ENCODE measurements around the gene KRTAP5-4.
"Not testable (repeated sequence)": the region's sequence is repeated elsewhere in the genome, so short reads cannot be mapped to it uniquely, and the experiment has no call there.

KRTAP5-4 gene

DNA sequence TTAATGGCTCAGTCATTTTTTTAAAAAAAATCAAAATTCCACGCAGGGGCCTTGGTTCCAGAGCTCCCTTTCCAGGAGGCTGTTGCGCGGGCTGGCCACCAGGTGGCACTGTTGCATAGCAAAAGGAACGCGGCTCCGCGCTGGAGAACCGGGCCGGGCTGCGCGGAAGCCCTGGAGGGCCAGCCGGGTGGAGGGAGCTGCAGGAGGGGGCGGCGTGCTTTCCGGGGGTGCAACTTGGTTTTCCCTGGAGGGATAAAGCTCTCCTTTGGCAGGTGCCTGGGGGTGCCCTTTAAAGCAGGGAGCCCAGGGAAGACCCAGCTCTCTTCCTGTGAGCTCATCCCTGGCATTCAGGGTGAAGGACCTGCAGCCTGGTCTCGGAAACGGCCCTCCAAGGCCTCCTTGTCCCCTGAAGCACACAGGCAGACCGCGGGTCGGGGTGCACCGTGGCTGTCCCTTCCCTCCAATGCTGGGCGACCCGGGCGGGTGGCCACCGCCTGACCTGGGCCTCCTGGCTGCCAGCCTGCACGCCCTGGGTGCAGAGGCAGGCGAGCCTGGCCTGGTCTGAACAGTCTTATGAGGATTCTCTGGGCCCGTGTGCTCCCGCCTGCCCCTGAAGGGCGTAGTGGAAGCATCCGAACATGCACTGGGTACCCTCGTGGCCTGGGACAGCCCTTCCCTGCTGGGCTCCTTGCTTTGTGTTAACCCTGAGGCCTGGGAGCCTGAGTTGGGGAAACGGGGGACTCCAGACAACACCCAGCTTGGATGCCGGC, 31.0 kb upstream of the KRTAP5-4 start:
- DNase-seq, result no peak

DNA sequence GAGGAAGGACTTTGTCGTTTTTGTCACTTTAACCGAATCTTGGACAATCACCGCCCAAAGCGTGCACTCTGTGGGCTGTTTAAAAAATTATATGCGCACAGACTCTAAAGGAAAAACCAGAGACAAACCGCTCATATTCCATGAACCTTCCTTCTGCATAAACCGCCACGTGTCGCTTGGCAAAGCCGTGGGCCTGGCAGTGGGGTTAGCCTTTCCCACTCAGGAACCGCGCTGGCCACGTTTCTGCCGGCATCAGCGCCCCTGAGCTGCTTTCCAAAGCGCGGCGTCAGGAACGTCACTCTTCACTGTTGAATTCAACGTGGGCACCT, 30.5 kb upstream of the KRTAP5-4 start:
- DNase-seq, result no peak

GRCh38 chr11:1652026-1652425, 30.1 kb upstream of the KRTAP5-4 start:
- no peak for DNase-seq

- no peak for DNase-seq
Observed at GRCh38 chr11:1651411-1651980, 29.6 kb upstream of the KRTAP5-4 start.

- DNase-seq, result no peak
Observed at GRCh38 chr11:1650918-1651262, 29.0 kb upstream of the KRTAP5-4 start.

DNA sequence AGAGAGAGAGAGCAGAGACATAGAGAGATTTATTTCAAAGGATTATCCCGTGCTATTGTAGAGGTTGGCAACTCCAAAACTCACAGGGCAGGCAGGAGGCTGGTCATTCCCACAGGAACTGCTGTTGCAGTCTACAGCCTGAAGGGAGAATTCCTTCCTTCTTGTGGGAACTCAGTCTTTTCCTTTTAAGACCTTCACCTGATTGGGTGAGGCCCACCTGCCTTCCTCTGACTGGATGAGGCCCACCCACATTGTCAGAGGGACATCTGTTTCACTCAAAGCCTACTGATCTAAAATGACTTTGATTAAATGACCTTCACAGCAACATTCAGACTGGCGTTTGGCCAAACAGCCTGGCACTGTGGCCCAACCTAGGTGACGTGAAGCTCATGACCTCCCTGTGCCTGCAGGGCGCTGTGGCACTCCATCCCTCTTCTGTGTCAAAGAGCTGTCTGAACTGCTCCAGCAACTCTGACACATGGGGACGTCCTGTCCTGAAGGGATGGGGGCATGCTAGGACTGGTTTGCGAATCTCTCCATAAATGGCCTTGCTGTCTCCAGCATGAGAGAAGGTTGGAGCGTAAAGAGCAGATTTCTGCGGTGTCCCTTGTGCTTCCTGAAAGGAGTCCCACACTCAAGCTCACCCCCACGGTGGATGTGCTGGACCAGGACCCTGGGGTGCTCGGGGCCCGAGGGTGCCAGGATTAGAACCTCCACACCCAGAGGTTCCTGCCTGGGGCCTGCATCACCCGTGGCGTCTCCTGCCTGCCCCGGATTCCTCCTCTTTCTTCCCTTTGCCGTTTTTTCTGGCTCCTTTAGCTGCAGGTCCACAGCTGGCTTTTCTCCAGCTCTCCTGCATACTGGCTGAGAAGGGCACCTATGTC, 28.3 kb upstream of the KRTAP5-4 start:
- no peak for DNase-seq

GRCh38 chr11:1648653-1649420, 26.9 kb upstream of the KRTAP5-4 start:
- no peak for DNase-seq

GRCh38 chr11:1647901-1648652, 26.1 kb upstream of the KRTAP5-4 start:
- DNase-seq, result no peak

GRCh38 chr11:1646540-1646939, 24.6 kb upstream of the KRTAP5-4 start:
- not testable (repeated sequence) for DNase-seq

GRCh38 chr11:1645357-1645821, 23.5 kb upstream of the KRTAP5-4 start:
- DNase-seq, result no peak

DNA sequence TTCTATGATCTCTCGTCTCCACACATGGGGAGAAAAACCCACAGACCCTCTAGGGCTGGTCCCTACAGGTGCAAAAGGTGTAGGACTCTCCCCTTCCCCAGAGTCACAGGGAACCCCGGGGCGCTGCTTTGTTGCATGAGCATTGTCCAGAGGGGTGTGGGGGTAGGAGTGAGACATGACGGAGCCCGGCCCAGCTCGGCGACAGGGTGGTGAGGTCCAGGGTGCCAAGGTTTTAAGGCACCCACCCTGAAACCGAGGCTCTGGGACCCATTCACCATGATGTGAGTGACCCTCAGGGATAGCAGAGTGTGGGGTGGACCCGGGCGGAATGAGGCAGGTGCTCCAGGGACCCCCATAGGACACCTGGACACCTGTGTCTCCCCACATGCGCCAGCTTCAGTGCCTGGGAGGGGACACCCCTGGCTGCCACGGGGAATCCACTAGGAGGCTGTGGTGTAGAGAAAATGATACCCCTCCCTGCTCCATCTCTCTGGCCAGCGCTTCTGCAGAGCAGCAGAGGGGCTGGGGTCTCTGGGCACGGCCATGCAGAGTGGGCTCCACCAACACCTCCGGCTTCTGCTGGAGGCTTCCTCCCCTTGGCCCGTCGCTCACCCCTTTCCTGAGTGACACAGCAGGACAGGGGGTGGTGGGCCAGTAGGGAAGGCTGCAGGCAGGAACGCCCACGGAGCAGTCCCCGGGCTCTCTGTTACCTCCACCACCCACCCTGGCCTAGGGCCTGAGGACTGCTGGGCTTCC, 22.8 kb upstream of the KRTAP5-4 start:
- no peak for DNase-seq

DNA sequence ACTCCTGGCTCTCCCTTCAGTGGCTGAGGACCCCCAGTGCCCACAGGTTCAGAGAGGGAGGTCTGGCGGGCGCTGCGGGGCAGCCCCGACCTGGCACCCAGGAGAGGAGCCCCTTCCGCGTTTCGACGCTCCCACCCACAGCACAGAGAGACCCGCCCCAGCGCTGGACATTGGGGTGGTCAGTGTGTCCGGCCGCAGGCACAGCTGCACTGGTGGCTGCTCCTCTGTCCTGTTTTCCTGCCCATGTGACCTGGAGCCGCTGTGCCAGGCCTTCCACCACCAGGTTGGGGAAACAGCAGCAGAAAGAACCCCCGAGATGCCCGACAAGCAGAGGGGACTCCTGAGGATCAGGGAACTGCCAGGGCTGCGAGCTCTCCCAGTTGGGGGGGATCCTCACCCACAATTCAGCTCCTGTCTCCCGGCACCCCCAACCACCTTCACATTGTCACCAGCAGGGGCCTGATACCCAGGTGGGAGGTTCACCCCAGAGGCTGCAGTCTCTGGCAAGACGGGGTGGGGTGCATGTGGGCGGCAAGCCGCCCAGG, 21.3 kb upstream of the KRTAP5-4 start:
- DNase-seq, result no peak

GRCh38 chr11:1642288-1643145, 20.6 kb upstream of the KRTAP5-4 start:
- DNase-seq, result no peak

DNA sequence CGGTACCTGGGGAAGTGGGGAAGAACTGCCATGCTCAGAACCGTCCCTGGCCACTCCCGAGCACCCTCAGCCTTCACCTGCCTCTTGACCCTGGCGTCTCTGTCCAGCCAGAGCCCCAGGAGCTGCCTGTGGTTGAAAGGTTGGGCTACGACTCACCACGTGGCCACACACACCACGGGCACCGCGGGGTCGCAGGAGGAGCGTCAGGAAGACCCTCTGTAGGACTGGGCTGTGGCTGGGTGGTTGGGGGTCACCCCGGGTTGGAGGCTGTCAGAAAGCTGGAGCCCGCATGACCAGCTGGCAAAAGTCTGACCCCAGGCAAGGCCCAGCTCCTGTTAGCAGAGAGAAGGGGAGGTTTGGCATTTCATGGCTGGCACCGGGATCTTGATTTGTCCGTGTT, 19.2 kb upstream of the KRTAP5-4 start:
- no peak for DNase-seq

GRCh38 chr11:1640076-1640946, 18.4 kb upstream of the KRTAP5-4 start:
- DNase-seq, result no peak

- DNase-seq, result no peak
Observed at GRCh38 chr11:1639666-1640065, 17.7 kb upstream of the KRTAP5-4 start.

- peak; percentile 89 for DNase-seq
Observed at GRCh38 chr11:1639102-1639620, 17.2 kb upstream of the KRTAP5-4 start.

- no peak for DNase-seq
Observed at GRCh38 chr11:1638344-1638743, 16.4 kb upstream of the KRTAP5-4 start.

DNA sequence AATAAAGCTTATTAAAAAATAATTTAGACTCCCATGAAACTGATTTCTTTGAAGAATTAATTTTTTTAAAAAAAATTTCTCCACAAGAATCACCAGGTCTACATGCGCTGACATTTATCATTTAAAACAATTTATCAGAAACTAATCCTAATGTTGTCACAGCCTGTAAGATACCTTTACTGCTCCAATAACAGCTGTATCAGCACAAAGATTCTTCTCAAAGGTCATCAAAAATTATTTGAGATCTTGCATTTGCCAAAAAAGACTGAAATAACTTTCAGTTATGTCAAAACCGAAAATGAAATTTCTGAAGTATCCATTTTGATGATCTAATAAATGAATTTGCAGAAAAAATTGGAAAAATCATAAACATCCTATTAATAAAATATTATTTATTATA, 15.7 kb upstream of the KRTAP5-4 start:
- no peak for DNase-seq

Measured in NCI-H1417 treated with DMSO at 0.1 percent for 48 hours (cell line).